Measurements from ENCODE around the gene PTPRF.

- no peak for TF ChIP-seq POLR2A (IDR thresholded peaks at IDR 0.05)
- no peak for TF ChIP-seq CTCF (IDR thresholded peaks at IDR 0.05)
These were observed 36.8 kb upstream of the PTPRF start for GRCh38 chr1:43493661-43494450.
